GM19455 (cell line): ENCODE results near the gene ANKRD2.
A peak's percentile ranks its signal among the peaks of the same experiment; 100 is the strongest.
"Not testable (repeated sequence)": the region's sequence is repeated elsewhere in the genome, so short reads cannot be mapped to it uniquely, and the experiment has no call there.

Experiments
- ATAC-seq: cut with Tn5 transposase; IDR thresholded peaks from one replicate; pipeline ENCODE4 v1.9.1; 2021; ENCODE audit not compliant: unreplicated experiment

ANKRD2 gene

DNA sequence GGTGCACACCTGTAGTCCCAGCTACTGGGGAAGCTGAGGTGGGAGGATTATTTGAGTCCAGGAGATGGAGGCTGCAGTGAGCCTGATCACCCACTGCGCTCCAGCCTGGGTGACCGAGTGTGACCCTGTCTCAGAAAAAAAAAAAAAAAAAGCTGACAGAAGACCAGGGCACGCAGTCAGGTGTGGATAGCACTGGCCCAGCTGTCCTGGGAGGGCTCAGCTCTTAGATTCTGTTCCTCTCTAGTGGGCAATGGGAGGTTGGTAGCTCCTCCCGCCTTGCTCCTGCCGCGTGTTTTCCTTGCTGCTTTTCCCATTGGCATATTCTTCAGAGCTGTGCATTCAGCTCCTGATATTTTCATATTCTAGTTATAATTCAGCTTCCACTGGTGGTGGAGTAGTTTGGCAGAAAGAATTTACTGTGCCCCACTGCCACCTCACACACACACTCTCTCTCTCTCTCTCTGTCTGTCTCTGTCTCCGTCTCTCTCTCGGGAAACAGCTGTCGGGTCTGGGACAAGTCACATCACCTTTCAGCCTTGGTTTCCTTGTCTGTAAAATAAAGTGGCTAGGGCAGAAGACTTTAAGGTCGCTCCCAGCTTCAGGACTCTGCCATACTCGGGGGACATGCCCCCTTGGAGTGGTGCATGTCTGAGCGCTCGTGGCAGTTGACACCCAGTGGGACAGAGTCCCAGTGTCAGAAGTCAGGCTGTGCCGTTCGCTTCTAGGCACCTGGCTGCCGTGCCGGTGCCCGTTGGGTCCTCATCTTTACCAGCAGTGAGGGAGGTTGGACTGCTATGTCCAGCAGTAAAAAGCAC is 25.9 kb upstream of the ANKRD2 start:
- ATAC-seq, result no peak

DNA sequence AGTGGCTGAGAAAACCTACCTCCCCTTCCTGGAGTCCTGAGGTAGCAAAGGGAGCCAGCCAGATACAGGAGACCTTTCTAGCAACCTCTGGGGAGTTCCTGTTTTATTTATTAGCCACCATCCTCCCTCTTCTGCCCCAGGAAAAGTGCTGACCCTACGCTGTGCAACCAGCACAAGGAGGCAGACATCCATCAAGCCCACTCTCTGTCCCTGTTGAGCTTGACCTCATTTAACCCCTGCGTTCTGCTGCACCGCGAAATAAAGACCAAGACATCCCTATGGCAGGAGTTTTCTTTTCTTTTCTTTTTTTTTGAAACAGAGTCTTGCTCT is 25.3 kb upstream of the ANKRD2 start:
- ATAC-seq, result no peak

DNA sequence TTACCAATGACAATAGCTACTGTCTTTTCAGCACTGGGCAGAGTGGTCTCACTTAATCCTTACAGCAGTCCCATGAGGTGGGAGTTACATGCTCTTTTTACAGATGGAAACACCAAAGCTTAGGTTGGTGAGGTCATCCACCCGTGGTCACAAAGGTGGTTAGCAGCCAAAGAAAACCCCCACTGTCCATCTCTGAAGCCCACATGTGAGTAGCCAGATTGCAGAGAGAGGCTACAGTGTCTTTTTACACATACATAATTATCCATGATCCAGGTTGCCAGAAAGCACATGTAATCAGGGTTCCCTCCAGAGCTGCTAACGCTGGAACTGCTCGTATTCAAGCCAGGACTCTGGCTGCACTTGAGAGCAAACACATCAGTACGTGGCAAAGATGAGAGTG is 24.6 kb upstream of the ANKRD2 start:
- ATAC-seq, result no peak

DNA sequence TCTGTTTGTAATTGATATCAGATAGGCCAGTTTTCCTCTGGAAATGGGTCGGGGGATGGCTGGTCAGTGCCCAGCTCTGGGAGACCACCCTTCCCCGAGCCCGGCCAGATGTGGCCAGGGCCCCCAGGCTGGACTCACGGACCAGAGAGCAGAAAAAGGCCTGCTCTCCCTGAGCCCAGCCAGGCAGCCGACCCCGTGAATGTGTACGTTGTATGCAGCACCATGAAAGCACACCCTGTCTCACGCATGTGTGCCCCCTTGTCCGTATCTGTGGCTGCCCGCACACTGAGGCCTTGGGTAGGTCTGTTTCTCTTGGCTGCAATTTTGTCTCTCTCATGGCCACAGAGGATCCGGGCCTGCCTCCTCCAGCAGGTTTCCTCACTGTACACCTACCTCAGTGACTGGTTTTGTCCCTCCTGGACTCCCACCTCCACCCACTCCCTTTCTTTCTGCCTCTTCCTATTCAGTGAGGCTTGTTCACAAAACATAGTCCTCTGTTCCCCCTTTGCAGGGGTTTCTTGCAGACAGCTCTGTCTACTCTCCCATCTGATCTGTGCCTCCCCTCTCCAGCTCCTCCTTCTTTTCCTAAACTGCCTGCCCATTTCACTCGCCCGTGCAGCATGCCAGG is 23.6 kb upstream of the ANKRD2 start:
- ATAC-seq, result no peak

DNA sequence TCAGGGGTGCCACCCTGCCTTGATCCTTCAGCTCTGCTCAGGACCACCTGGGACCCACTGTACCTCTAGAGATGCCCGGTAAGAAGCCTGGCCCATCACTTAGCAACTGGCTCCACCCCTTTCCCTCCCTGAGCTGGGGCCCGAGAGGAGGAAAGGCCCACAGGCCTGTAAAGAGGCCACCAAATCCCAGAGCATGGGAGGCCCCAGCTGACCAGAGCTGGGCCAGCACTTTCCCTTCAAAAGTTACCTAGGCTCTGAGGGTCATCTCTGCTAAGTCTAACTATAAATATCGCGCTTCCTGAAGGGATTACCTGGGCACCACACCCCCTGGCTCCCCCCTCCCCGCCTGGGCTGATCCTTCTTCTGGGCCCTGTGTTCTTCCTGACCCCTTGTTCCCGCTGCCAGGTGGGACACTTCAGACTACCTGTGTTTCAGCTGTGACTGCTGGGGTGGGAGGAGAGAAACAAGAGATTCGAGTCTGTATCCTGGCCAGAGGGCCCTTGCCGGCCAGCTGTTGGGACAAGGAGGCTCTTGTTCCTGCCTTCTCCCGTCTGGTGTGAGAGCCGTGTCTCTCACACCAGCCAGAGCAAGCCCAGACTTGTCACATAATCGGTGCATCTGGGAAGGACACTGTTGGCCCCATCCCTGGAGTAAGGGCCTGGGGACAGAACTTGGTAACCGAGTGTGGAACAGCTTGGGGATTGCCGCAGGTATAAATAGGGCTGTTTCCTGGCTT is 22.8 kb upstream of the ANKRD2 start:
- no peak for ATAC-seq

DNA sequence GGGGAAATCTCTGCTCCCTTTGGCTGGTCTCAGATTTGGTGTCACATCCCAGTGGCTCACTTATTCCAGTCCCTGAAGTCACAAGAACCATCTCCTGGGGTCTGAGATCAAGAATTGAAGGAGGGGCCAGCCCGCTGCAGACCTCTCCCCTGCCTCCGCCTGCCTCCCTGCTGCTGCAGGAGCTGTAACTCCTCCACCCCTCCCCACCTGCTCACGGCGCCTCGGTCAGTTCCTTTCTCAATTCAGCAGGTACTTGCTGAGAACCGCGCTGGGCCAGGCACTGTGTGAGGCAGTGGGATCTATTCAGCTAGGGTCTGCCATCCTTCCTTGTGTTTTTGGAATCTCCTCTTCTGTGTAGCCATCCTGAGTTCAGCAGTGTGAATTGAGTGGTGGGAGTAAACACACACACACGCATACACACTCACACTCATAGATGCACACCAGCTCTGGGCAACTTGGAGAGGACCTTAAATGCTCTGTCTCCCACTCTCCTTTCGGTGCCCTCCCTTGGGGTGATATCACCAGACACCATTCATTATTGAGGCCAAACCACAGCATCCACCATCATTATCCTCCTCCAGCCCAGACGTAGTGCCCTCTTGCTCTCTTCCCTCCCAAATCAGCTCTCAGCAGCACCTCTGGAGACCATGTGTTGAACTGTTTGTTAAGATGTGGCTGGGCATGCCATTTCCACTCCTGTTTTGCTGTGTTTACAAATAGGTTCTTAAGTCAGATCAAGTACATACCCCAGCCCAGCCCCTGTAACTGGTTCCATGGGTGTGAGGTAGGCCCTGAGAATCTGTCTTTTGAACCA is 22.0 kb upstream of the ANKRD2 start:
- no peak for ATAC-seq

DNA sequence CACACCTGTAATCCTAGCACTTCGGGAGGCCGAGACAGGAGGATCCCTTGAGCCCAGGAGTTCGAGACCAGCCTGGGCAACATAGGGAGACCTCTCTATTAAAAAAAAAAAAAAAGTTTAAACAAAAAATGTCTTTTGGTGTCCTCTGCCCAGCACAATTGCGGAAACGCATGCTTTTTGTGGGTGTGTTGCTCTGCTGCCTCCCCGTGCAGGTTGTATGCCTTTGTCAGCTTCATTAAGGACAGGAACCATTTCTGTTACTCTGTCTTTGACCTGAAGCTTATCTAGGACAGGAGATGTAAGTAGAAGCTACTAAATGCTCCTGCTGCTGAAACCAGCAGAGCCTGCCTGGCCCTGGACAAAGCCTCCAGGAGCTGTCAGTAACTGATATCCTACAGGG is 21.3 kb upstream of the ANKRD2 start:
- no peak for ATAC-seq

DNA sequence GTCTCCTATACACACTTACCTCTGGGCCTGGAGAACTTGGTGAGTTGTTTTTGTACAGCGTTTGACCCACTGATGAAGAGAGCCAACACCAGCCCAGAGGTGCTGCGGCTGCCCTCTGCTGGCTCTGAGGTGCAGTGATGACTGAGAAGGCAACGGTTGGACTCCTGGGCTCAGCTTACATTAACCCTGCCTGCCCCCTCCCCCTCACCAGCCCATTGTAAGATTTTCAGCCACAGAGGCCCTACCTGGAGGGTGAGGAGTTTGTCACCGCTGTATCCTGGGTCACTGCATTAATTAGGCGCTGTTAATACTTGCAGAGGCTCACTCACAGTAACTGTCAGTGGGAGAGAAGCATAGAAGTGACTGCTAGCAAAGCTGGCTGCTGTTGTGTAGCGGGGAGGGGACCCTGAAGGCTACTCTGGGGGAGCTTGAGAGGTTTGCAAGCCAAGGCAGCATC is 19.0 kb upstream of the ANKRD2 start:
- peak; percentile 61 for ATAC-seq

DNA sequence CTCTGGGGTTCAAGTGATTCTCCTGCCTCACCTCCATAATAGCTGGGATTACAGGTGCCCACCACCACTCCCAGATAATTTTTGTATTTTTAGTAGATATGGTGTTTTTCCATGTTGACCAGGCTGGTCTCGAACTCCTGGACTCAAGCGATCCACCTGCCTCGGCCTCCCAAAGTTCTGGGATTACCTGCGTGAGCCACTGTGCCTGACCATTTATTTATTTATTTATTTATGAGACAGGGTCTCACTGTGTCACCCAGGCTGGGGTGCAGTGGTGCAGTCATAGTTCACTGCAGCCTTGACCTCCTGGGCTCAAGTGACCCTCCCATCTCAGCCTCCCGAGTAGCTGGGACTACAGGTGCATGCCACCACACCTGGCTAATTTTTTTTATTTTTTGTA is 18.2 kb upstream of the ANKRD2 start:
- ATAC-seq, result not testable (repeated sequence)

DNA sequence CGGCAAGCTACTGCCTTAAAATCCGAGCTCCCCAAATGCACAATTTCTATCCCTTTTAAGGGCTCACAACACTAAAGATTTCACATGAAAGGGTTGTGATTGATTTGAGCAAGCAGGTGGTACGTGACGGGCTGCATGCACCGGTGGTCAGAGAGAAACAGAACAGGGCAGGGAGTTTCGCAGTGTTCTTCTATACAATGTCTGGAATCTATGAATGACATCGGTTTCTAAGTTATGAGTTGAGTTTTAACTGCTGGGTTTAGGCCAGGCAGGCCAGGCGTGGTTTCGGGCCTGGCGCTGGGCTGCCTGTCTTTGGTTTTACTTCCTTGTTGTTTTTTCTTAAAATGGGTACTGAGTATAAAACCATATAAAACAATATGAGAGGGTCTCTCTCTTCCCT is 17.0 kb upstream of the ANKRD2 start:
- not testable (repeated sequence) for ATAC-seq

DNA sequence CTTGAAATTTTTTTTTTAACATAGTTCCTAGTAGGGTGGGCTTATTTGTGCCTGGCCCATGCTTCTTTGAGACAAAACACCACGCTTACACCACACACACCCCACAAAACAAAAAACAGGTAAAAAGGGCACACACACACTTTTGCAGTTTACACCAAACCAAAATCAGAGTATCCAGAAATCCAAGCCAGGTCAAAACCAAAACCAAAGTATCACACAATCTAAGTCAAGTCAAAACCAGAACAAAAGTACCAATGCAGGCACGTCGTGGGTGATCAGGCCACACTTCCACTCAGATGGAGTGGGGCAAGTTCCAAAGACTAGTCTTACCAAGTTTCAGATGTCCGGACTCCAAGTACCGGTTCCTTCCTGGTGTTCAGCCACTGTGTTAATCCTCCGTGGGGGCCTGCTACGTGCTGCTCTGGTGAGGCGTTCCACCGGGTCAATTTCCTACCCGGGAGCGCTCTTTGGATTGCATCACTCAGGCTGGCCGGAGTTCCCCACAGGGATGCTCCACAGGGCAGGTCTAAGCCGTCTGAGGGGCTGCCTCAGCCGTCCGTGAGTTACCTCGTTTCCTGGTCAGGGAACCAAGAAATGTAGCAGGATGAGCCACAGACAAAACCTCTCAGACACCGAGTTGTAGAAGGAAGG is 11.7 kb upstream of the ANKRD2 start:
- ATAC-seq, result not testable (repeated sequence)

DNA sequence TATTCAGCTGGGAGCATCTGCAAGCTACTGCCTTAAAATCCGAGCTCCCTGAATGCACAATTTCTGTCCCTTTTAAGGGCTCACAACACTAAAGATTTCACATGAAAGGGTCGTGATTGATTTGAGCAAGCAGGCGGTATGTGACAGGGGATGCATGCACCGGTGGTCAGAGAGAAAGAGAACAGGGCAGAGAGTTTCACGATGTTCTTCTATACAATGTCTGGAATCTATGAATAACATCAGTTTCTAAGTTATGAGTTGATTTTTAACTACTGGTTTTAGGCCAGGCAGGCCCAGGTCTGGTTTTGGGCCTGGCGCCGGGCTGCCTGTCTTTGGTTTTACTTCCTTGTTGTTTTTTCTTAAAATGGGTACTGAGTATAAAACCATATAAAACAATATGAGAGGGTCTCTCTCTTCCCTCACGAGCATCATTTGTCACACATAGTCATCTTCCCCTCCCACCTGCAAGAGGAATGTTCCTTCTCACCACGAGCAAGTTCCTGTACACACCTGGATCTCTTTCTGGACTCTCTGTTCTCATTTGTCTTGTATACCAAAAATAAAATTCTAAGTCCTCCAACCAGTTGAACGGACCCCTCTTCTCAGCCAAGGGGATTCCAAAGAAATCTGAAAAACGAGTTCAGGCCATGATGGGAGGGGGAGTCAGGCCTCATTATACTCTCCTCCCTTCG is 11.0 kb upstream of the ANKRD2 start:
- not testable (repeated sequence) for ATAC-seq

DNA sequence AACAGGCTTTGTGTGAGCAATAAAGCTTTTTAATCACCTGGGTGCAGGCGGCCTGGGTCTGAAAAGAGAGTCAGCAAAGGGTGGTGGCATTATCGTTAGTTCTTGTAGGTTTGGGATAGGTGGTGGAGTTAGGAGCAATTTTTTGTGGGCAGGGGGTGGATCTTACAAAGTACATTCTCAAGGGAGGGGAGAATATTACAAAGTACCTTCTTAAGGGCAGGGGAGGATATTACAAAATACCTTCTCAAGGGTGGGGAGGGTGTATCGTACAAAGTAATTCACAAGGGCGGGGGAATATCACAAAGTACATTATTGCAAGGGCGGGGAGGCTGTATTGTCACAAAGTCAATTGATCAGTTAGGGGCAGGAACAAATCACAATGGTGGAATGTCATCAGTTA is 10.2 kb upstream of the ANKRD2 start:
- ATAC-seq, result not testable (repeated sequence)

DNA sequence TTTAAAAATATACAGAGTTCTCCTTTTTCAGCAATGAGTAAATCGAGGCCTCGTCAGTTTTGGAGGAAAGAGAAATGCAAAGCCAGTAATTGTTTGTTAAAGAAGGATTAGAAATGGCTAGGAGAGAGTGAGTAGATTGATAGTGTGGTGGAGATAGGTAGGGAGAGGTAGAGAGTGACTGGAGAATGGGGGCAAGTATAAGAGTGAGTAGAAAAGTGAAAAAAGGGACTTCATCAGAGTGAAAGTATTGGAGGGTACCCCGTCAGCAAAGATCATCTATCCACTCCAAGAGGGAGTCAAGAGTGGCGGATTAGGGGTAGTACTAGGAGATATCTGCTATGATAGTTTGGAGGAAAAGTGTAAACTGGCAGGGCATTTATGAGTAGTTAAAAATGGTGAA is 9.2 kb upstream of the ANKRD2 start:
- no peak for ATAC-seq

DNA sequence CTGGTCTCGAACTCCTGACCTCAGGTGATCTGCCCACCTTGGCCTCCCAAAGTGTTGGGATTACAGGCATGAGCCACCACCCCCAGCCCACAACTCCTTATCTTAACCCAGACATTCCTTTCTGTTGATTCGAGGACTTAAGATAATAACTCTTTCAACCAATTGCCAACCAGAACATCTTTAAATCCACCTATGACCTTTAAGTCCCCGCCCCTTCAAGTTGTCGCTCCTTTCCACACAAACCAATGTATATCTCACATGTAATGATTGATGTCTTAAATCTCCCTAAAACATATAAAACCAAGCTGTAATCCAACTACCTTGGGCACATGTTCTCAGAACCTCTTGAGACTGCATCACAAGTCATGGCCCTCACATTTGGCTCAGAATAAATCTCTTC is 7.8 kb upstream of the ANKRD2 start:
- ATAC-seq, result no peak

DNA sequence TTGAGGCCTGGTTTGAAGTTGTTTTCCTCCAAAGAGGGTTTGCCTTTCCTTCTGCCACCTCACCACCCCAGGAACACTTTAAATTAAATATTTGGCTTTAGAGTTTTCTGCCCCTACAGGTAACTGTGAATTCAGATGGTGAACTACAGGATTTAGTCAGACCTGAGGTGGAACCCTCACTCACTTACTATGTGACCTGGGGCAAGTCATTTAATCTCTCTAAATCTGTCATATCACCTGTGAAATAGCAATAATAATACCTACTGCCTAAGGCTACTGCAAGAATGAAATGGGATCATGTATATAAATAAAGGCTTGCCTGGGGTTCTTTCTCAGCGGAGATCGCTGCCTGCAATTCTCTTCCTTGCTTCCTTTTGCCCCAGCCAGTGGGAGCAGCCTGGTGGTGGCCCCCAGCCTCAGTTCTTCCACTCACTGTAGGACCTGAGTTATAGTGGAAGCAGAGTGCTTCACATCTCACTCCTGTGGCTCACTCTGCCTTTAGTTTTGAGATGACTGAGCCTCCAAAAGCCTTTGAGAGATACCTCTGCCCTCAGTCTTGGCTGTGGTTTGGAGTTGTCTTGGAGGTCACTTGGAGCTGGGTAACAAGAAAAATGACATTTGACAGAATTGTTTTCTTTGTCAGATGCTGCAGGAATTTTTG is 6.1 kb upstream of the ANKRD2 start:
- ATAC-seq, result no peak

DNA sequence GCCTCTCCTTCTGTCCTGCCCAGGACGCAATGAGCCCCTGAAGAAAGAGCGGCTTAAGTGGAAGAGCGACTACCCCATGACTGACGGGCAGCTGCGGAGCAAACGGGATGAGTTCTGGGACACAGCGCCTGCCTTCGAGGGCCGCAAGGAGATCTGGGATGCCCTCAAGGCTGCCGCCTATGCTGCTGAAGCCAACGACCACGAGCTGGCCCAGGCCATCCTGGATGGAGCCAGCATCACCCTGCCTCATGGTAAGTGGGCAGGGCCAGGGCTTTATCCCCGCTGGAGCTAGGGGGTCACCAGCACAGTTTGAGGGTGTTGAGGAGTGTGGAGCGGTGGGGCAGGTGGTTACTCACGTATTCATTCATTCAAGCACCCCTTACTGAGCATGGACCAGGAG is 4.7 kb upstream of the ANKRD2 start:
- ATAC-seq, result no peak

DNA sequence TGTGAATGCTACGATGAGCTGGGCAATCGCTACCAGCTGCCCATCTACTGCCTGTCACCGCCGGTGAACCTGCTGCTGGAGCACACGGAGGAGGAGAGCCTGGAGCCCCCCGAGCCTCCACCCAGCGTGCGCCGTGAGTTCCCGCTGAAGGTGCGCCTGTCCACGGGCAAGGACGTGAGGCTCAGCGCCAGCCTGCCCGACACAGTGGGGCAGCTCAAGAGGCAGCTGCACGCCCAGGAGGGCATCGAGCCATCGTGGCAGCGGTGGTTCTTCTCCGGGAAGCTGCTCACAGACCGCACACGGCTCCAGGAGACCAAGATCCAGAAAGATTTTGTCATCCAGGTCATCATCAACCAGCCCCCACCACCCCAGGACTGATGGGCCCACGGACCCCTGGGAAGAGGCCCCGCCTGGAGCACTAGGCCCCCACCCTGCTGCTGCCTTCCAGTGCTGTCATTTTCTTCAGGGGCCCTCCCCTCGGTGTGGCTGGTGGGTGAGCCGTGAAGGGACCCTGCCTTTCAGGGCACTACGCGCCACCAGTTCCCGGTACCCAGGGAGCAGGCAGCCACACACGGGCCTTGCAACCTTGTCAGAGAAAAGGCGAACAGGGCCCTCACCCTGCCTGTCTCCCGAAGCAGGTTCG is 2.3 kb upstream of the ANKRD2 start:
- no peak for ATAC-seq

DNA sequence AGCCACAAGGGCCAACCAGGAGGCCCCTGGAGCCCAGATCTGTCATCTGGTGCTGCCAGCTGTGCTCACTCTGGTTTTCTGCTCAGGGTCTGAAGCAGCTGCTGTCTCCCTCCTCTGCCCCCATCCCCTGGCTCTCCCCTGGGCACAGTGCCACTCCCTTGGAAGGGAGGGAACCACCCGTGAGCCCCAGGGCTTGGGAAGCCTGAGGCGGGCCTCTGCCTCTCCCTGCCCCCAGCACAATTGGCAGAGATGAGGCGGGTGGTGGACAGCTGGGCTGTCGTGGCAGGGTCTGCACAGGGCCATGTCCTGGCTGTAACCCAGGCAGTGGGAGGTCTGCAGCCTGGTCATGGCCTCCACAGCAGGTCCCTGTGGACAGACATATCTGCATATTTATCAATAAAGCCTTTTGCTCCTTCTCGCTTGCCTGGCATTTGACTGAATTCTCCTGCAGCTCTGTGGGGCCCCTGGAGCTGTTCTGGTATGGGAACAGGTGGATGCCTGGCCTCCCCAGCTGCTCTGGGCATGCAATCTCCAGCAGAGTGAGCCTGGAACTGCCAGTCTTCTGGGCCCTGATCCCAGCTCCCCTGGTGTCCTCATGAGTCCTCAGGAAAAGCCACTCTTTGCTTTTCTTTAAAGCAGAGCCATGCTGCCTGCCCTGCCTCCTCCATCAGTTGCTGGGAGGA is 1.6 kb upstream of the ANKRD2 start:
- ATAC-seq, result no peak
